A549 (cell line): Measurements from ENCODE around the gene ALAS1. TPM values are rescaled to one million over a fixed set of nuclear protein-coding genes. Genes with fewer than 3 reads are reported as not detected.
A peak's percentile ranks its signal among the peaks of the same experiment; 100 is the strongest.

Experiments used
- ATAC-seq, 2 experiments: fragments of 200-7000 bp in 1 of 2; fragments of >200 bp in 1 of 2; cut with Nextera tagmentation in 1 of 2; cut with Tn5 transposase in 1 of 2; 3 replicates each; pipeline versions ENCODE4 v1.8.0 to v1.9.1; 2018 to 2020; ENCODE audit warnings: mild to moderate bottlenecking in 1 of 2, moderate library complexity in 1 of 2
- CTCF ChIA-PET: fragments of 300-600 bp; sonication (Branson Sonifier 250); formaldehyde crosslinking; extraction: SDS; loops from one replicate; lab custom pipeline; 2021; ENCODE audit warnings: antibody characterized with exemption, inconsistent platforms; lab: Yijun Ruan, JAX
- POLR2A ChIA-PET: fragments of 350-600 bp; formaldehyde crosslinking; extraction: SDS; loops from one replicate; lab custom pipeline; 2021; ENCODE audit warnings: antibody characterized with exemption, inconsistent platforms; lab: Yijun Ruan, JAX
- DNase-seq, 2 experiments: peaks; one replicate each; pipeline versions ENCODE4 v3.0.0 to v3.0.0-alpha.2; 2011 to 2016; ENCODE audit warnings: low read depth in 1 of 2, low spot score in 1 of 2
- FAIRE-seq: peaks from 2 replicates; lab custom pipeline; 2011; peaks lifted over from hg19 to GRCh38; lab: Jason Lieb, UNC
- H3K27ac ChIP-seq, 2 experiments: fragments of >200 bp; sonication (Bioruptor Twin); formaldehyde crosslinking; 3 replicates each; pipeline ENCODE4 v1.5.1; 2016 to 2017
- H3K4me1 ChIP-seq: fragments of >200 bp; sonication (Bioruptor Twin); formaldehyde crosslinking; 3 replicates; pipeline ENCODE4 v1.6.1; 2016
- H3K4me2 ChIP-seq: fragments of >200 bp; sonication (Bioruptor Twin); formaldehyde crosslinking; 3 replicates; pipeline ENCODE4 v1.6.1; 2016
- H3K4me3 ChIP-seq: fragments of >200 bp; sonication (Bioruptor Twin); formaldehyde crosslinking; 3 replicates; pipeline ENCODE4 v1.5.1; 2016
- H3K9me3 ChIP-seq: fragments of >200 bp; sonication (Bioruptor Twin); formaldehyde crosslinking; 3 replicates; pipeline ENCODE4 v1.6.1; 2016
- ATOH8 ChIP-seq: fragments of 250-450 bp; sonication (Bioruptor Pico); IDR thresholded peaks from 2 replicates; pipeline ENCODE4 v1.5.0; 2020; ENCODE audit warnings: low read depth, mild to moderate bottlenecking, moderate library complexity
- BCL3 ChIP-seq: fragments of >200 bp; sonication (Bioruptor Twin); formaldehyde crosslinking; IDR thresholded peaks from 3 replicates; pipeline ENCODE4 v1.6.1; 2016
- BHLHE40 ChIP-seq: IDR thresholded peaks from 2 replicates; pipeline ENCODE4 v1.6.1; 2012; ENCODE audit warnings: low read depth, low read length, inconsistent platforms
- CTCF ChIP-seq: fragments of >200 bp; sonication (Bioruptor Twin); formaldehyde crosslinking; IDR thresholded peaks from 3 replicates; pipeline ENCODE4 v1.5.1; 2016
- EP300 ChIP-seq, 2 experiments: fragments of >200 bp; sonication (Bioruptor Twin); formaldehyde crosslinking; IDR thresholded peaks; 2 replicates in 1 of 2; 3 replicates in 1 of 2; pipeline ENCODE4 v1.6.1; 2016 to 2017
- FOSB ChIP-seq: fragments of 250-450 bp; sonication (Bioruptor Pico); IDR thresholded peaks from 2 replicates; pipeline ENCODE4 v1.5.0; 2020; ENCODE audit warnings: mild to moderate bottlenecking, moderate library complexity
- HEYL ChIP-seq: fragments of 250-450 bp; sonication (Bioruptor Pico); IDR thresholded peaks from 2 replicates; pipeline ENCODE4 v1.8.0; 2021; ENCODE audit warnings: mild to moderate bottlenecking, moderate library complexity
- HMGXB4 ChIP-seq: fragments of 250-450 bp; sonication (Bioruptor Pico); IDR thresholded peaks from 2 replicates; pipeline ENCODE4 v1.5.0; 2021; ENCODE audit warnings: mild to moderate bottlenecking, moderate library complexity, borderline replicate concordance
- HOXB5 ChIP-seq: fragments of 250-450 bp; sonication (Bioruptor Pico); IDR thresholded peaks from 2 replicates; pipeline ENCODE4 v1.5.0; 2020; ENCODE audit warnings: mild to moderate bottlenecking, moderate library complexity
- JUN ChIP-seq, 2 experiments: fragments of >200 bp; sonication (Bioruptor Twin); formaldehyde crosslinking; IDR thresholded peaks; 2 replicates in 1 of 2; 3 replicates in 1 of 2; pipeline ENCODE4 v1.6.1; 2016 to 2017
- MAZ ChIP-seq: fragments of 150-350 bp; IDR thresholded peaks from 2 replicates; pipeline ENCODE4 v1.6.1; 2014; ENCODE audit warnings: antibody characterized with exemption, low read depth, low read length, borderline replicate concordance
- MYC ChIP-seq: IDR thresholded peaks from 2 replicates; pipeline ENCODE4 v1.6.1; 2012; ENCODE audit warnings: mild to moderate bottlenecking, inconsistent platforms, low read length, improper control_type of control experiment, borderline replicate concordance
- POLR2AphosphoS2 ChIP-seq: conservative IDR thresholded peaks from 2 replicates; pipeline ENCODE4 v1.6.1; 2012; ENCODE audit warnings: low read length, improper control_type of control experiment, inconsistent platforms
- RAD21 ChIP-seq, 2 experiments: fragments of >200 bp in 1 of 2; sonication (Bioruptor Twin) in 1 of 2; formaldehyde crosslinking in 1 of 2; IDR thresholded peaks in 1 of 2; conservative IDR thresholded peaks in 1 of 2; 2 replicates in 1 of 2; 3 replicates in 1 of 2; pipeline ENCODE4 v1.6.1; 2012 to 2018; ENCODE audit warnings: inconsistent platforms in 1 of 2
- RARB ChIP-seq: fragments of 250-450 bp; sonication (Bioruptor Pico); IDR thresholded peaks from 2 replicates; pipeline ENCODE4 v1.8.0; 2021; ENCODE audit warnings: mild to moderate bottlenecking, moderate library complexity
- RCOR1 ChIP-seq: fragments of 150-350 bp; IDR thresholded peaks from 2 replicates; pipeline ENCODE4 v1.6.1; 2014; ENCODE audit warnings: antibody characterized with exemption, low read length, low read depth
- RFX5 ChIP-seq: fragments of 450-650 bp; IDR thresholded peaks from 2 replicates; pipeline ENCODE4 v1.7.1; 2014; ENCODE audit warnings: antibody characterized with exemption, mild to moderate bottlenecking, moderate library complexity
- SREBF2 ChIP-seq: fragments of 450-650 bp; IDR thresholded peaks from 2 replicates; pipeline ENCODE4 v1.6.1; 2014; ENCODE audit warnings: mild to moderate bottlenecking, moderate library complexity
- WGBS: methylation state at CpG from one replicate; pipeline ENCODE4 v1.1.6; 2017; ENCODE audit errors: missing lambda C conversion rate; 5-methylcytosine and 5-hydroxymethylcytosine counted together
- polyA plus RNA-seq, 4 experiments: library from polyadenylated mRNA; depleted of rRNA in 3 of 4; stranded (reverse); fragments of >200 nt; fragmentation: RNase III in 1 of 4; extraction: RNeasy Plus Mini Kit Qiagen cat#74134 plus additional on column Dnase treatment in 1 of 4; gene quantifications; 2 replicates in 3 of 4; 3 replicates in 1 of 4; pipeline ENCODE4 v1.2.3, GENCODE V29; 2011 to 2017

Gene ALAS1
- polyA plus RNA-seq, 2 of the 4 experiments (the other 2 are of a cell fraction), result 56.8 to 63.7 TPM

- no peak for ATAC-seq
- CTCF ChIA-PET, result interaction anchor here (0.6 to 1.3 kb wide), 3 partner anchors 23 to 49 kb away, joined by 3 to 6 read pairs (median 4); no protein-coding TSS in a partner anchor
These were observed 490 bp upstream of the ALAS1 start for GRCh38 chr3:52197499-52197841.

GRCh38 chr3:52198643-52199608 is 966 bp downstream of the ALAS1 start:
- Histone ChIP-seq H3K4me1 (peaks cover 22% of the 10 kb centered on the region), H3K4me2 (peak overlapping the region; percentile 94), H3K4me3 (peak overlapping the region; percentile 68)
- no peak for FAIRE-seq
- 70% methylated on average over 10 of the region's 14 CpGs for WGBS
- CTCF ChIA-PET, result no interaction called here
- no peak for TF ChIP-seq HEYL (CRISPR knock-in tag)
- no peak for TF ChIP-seq POLR2AphosphoS2
- no peak for TF ChIP-seq MYC
- no peak for TF ChIP-seq RARB (CRISPR knock-in tag)
- no peak for TF ChIP-seq RAD21 (conservative IDR thresholded peaks at IDR 0.05 in 1 of 2, IDR thresholded peaks at IDR 0.05 in 1 of 2)
- TF ChIP-seq, all 56 proteins: peak for 0
- Histone ChIP-seq H3K27ac (peak overlapping the region; percentile 93 to 96), H3K9me3 (no peaks in the 10 kb centered on the region)
- POLR2A ChIA-PET, result no interaction called here
- DNase-seq (no peak), ATAC-seq (peak in 1 of 2 experiments; percentile 9; a peak in 3 of 6 replicates)

More at GRCh38 chr3:52197499-52197841, 490 bp upstream of the ALAS1 start:
- TF ChIP-seq JUN (IDR thresholded peaks at IDR 0.05), result no peak
- no peak for TF ChIP-seq RFX5
- TF ChIP-seq FOSB (CRISPR knock-in tag), result no peak
- TF ChIP-seq RARB (CRISPR knock-in tag), result no peak
- TF ChIP-seq BCL3, result no peak
- no peak for TF ChIP-seq ATOH8 (CRISPR knock-in tag)
- TF ChIP-seq HEYL (CRISPR knock-in tag), result no peak
- no peak for TF ChIP-seq EP300 (IDR thresholded peaks at IDR 0.05)
- TF ChIP-seq BHLHE40, result no peak
- no peak for TF ChIP-seq RCOR1
- no peak for TF ChIP-seq CTCF
- no peak for TF ChIP-seq MAZ
- TF ChIP-seq HMGXB4 (CRISPR knock-in tag), result no peak
- no peak for TF ChIP-seq SREBF2
- TF ChIP-seq HOXB5 (CRISPR knock-in tag), result no peak
- WGBS, result 75% methylated on average over 9 of the region's 10 CpGs
- POLR2A ChIA-PET, result no interaction called here
- FAIRE-seq (no peak), DNase-seq (no peak)
- Histone ChIP-seq H3K4me1 (peaks cover 31% of the 10 kb centered on the region), H3K4me2 (peak overlapping the region; percentile 94), H3K27ac (peak overlapping the region; percentile 93 to 96), H3K9me3 (no peaks in the 10 kb centered on the region), H3K4me3 (peak overlapping the region; percentile 68)
